G401 (cell line): Measurements from ENCODE around the gene SLC16A10. TPM values are rescaled to one million over a fixed set of nuclear protein-coding genes. Genes with fewer than 3 reads are reported as not detected.
"Not testable (repeated sequence)": the region's sequence is repeated elsewhere in the genome, so short reads cannot be mapped to it uniquely, and the experiment has no call there.

Experiments used
- DNase-seq: peaks from one replicate; pipeline ENCODE4 v3.0.0-alpha.2; 2015; ENCODE audit warnings: low spot score
- in situ Hi-C: cut with HindIII; loops from 2 replicates; pipeline ENCODE4 v1.10.0; 2016; ENCODE audit warnings: low sequenced_read_pairs, mixed read lengths
- total RNA-seq: library from RNA; depleted of rRNA; stranded (reverse); fragments of >200 nt; shearing (Covaris generic); gene quantifications from 2 replicates; pipeline ENCODE4 v1.2.3, GENCODE V29; 2014

Gene SLC16A10
- total RNA-seq, 1 experiment from 2014 or later = 4.2 TPM

- DNase-seq, in situ Hi-C loops: not testable (repeated sequence)
These were observed 116.2 kb downstream of the SLC16A10 start for GRCh38 chr6:111203539-111203938.

- no peak for DNase-seq
- in situ Hi-C loops = no loop called here
These were observed 117.0 kb downstream of the SLC16A10 start for GRCh38 chr6:111204305-111204704.

- in situ Hi-C loops = no loop called here
- DNase-seq = no peak
These were observed 117.6 kb downstream of the SLC16A10 start for GRCh38 chr6:111204881-111205280.

GRCh38 chr6:111205502-111205901, 118.2 kb downstream of the SLC16A10 start:
- DNase-seq = no peak
- in situ Hi-C loops = no loop called here

GRCh38 chr6:111207141-111207858, 120.0 kb downstream of the SLC16A10 start:
- no peak for DNase-seq
- in situ Hi-C loops = no loop called here

GRCh38 chr6:111208933-111209332, 121.6 kb downstream of the SLC16A10 start:
- in situ Hi-C loops = no loop called here

GRCh38 chr6:111210194-111210728, 123.0 kb downstream of the SLC16A10 start:
- in situ Hi-C loops = no loop called here
- peak; percentile 83 for DNase-seq

More at GRCh38 chr6:111208933-111209332, 121.6 kb downstream of the SLC16A10 start:
- DNase-seq = no peak

- peak; percentile 20 for DNase-seq
- in situ Hi-C loops = no loop called here
These were observed 124.2 kb downstream of the SLC16A10 start for GRCh38 chr6:111211411-111212030.

- in situ Hi-C loops = no loop called here
- DNase-seq = no peak
These were observed 125.3 kb downstream of the SLC16A10 start for GRCh38 chr6:111212625-111213024.

- DNase-seq = no peak
- in situ Hi-C loops = no loop called here
These were observed 127.8 kb downstream of the SLC16A10 start for GRCh38 chr6:111215131-111215530.

GRCh38 chr6:111219785-111220184, 132.5 kb downstream of the SLC16A10 start:
- no peak for DNase-seq
- in situ Hi-C loops = no loop called here

- no peak for DNase-seq
- in situ Hi-C loops = no loop called here
These were observed 133.2 kb downstream of the SLC16A10 start for GRCh38 chr6:111220383-111221031.

- in situ Hi-C loops = no loop called here
- no peak for DNase-seq
These were observed 134.5 kb downstream of the SLC16A10 start for GRCh38 chr6:111221804-111222203.

- in situ Hi-C loops = no loop called here
These were observed 135.0 kb downstream of the SLC16A10 start for GRCh38 chr6:111222341-111222740.

GRCh38 chr6:111228094-111228493, 140.8 kb downstream of the SLC16A10 start:
- in situ Hi-C loops = no loop called here
- DNase-seq = no peak

More at GRCh38 chr6:111222341-111222740, 135.0 kb downstream of the SLC16A10 start:
- DNase-seq = no peak

- no peak for DNase-seq
- in situ Hi-C loops = no loop called here
These were observed 143.2 kb downstream of the SLC16A10 start for GRCh38 chr6:111230351-111231089.

- in situ Hi-C loops = no loop called here
- no peak for DNase-seq
These were observed 143.8 kb downstream of the SLC16A10 start for GRCh38 chr6:111231090-111231459.

GRCh38 chr6:111237852-111238251, 150.5 kb downstream of the SLC16A10 start:
- in situ Hi-C loops = no loop called here
- no peak for DNase-seq

- DNase-seq = no peak
- in situ Hi-C loops = no loop called here
These were observed 151.3 kb downstream of the SLC16A10 start for GRCh38 chr6:111238464-111239119.
